Cardiac muscle cell (in vitro differentiated cells and primary cell): ENCODE data around the gene ACACB. TPM values are rescaled to one million over a fixed set of nuclear protein-coding genes. Genes with fewer than 3 reads are reported as not detected.
"Not testable (repeated sequence)": the region's sequence is repeated elsewhere in the genome, so short reads cannot be mapped to it uniquely, and the experiment has no call there.

Source experiments
- DNase-seq, 2 donors: peaks; one replicate each; pipeline versions ENCODE4 v3.0.0 to v3.0.0-alpha.2; 2010 to 2017; ENCODE audit warnings: low read depth in 1 of 2, low spot score in 1 of 2
- H3K27ac ChIP-seq: fragments of 200-600 bp; sonication (generic); 2 replicates; pipeline ENCODE4 v1.5.1; 2016
- H3K27me3 ChIP-seq: fragments of 200-600 bp; sonication (generic); 2 replicates; pipeline ENCODE4 v1.6.0; 2016; ENCODE audit warnings: control low read depth
- H3K36me3 ChIP-seq: fragments of 200-600 bp; sonication (generic); 2 replicates; pipeline ENCODE4 v1.5.1; 2016; ENCODE audit warnings: control low read depth
- H3K4me1 ChIP-seq: fragments of 200-600 bp; sonication (generic); 2 replicates; pipeline ENCODE4 v1.8.1; 2017; ENCODE audit warnings: low read depth, mild to moderate bottlenecking, mixed run types
- H3K4me3 ChIP-seq: fragments of 200-600 bp; sonication (generic); 2 replicates; pipeline ENCODE4 v1.5.1; 2016; ENCODE audit warnings: mild to moderate bottlenecking
- H3K9me3 ChIP-seq: fragments of 200-600 bp; sonication (generic); 2 replicates; pipeline ENCODE4 v1.5.1; 2017; ENCODE audit warnings: low read depth, mild to moderate bottlenecking, control low read depth
- polyA plus RNA-seq: library from polyadenylated mRNA; unstranded; fragments of >200 nt; fragmentation: Nextera tagmentation; extraction: Ambion mirVana; gene quantifications from 2 replicates; pipeline ENCODE4 v1.2.1, GENCODE V29; 2016
- total RNA-seq: library from RNA; depleted of rRNA; stranded (reverse); fragments of >200 nt; gene quantifications from 2 replicates; pipeline ENCODE4 v1.2.3, GENCODE V29; 2016
- TF ChIP-seq, protein P1 (sequence below): IDR thresholded peaks from 2 replicates; pipeline ENCODE4 v1.5.1; 2012; ENCODE audit warnings: low read depth, mild to moderate bottlenecking, low read length

Gene ACACB
- total and polyA plus RNA-seq, 2 experiments from 2014 or later: 28.9 to 78.0 TPM

DNA sequence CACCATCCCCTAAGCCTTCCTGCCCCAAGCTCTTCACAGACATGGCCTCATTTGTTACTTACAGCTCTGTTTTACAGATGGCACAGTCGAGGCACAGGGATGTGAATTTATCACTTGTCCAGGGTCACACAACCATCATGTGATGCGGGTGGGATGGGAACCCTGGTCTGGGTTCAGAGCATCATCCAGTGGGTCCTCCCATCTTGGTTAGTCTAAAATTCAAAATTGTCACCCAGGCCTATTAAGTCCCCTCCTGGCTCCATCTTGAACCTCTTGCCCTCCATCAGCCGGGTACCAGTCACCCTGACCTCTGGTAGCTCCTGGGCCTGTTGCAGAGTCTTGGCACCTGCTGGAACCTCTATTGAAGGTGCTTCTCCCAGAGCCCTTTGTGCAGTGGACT, 52.9 kb downstream of the ACACB start:
- no peak overlapping the region for H3K4me3 ChIP-seq
- H3K27me3 ChIP-seq: no peaks in the 10 kb centered on the region
- TF ChIP-seq, protein P1, sequence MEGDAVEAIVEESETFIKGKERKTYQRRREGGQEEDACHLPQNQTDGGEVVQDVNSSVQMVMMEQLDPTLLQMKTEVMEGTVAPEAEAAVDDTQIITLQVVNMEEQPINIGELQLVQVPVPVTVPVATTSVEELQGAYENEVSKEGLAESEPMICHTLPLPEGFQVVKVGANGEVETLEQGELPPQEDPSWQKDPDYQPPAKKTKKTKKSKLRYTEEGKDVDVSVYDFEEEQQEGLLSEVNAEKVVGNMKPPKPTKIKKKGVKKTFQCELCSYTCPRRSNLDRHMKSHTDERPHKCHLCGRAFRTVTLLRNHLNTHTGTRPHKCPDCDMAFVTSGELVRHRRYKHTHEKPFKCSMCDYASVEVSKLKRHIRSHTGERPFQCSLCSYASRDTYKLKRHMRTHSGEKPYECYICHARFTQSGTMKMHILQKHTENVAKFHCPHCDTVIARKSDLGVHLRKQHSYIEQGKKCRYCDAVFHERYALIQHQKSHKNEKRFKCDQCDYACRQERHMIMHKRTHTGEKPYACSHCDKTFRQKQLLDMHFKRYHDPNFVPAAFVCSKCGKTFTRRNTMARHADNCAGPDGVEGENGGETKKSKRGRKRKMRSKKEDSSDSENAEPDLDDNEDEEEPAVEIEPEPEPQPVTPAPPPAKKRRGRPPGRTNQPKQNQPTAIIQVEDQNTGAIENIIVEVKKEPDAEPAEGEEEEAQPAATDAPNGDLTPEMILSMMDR: no peak
- no peak overlapping the region for H3K27ac ChIP-seq
- no peaks in the 10 kb centered on the region for H3K9me3 ChIP-seq
- no peaks in the 10 kb centered on the region for H3K4me1 ChIP-seq
- H3K36me3 ChIP-seq: peaks cover 52% of the 10 kb centered on the region
- DNase-seq: no peak

DNA sequence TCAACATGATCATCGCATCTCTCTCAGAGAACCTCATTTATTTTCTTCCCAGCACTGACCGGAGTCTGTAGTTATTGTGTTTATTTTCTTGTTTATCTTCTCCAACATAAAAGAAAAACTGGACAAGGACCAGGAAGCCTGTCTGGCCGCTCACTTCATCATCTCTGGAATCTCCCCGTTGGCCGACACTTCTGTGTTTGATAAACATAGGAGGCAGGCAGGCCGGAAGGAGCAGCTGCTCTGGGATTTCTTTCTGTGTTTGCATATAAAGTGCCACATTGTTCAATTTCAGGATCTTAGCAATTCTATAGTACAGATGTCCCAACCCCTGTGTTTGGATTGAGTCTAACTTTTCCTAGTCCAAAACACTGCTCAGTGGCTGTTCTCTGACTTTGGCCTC, 53.3 kb downstream of the ACACB start:
- Histone ChIP-seq H3K27me3 (no peaks in the 10 kb centered on the region), H3K4me1 (no peaks in the 10 kb centered on the region), H3K27ac (no peak overlapping the region), H3K36me3 (peaks cover 54% of the 10 kb centered on the region), H3K4me3 (no peak overlapping the region), H3K9me3 (no peaks in the 10 kb centered on the region)
- TF ChIP-seq, protein P1: no peak
- DNase-seq: no peak

DNA sequence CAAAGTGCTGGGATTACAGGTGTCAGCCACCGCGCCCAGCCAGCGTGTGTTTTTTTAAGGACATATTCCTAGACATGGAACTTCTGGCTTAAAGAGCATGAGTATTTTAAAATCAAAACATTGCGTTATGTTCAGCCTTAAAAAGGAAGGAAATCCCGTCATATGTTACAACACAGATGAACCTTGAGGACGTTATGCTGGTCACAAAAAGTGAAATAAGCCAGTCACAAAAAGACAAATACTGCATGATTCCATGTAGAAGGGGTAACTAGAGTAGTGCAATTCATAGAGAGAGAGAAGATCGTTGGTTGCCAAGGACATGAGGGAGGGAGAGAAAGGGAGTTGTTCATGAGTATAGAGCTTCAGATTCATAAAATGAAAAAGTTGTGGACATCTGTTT, 53.9 kb downstream of the ACACB start:
- Histone ChIP-seq H3K27ac (no peak overlapping the region), H3K4me3 (no peak overlapping the region), H3K4me1 (no peaks in the 10 kb centered on the region), H3K27me3 (no peaks in the 10 kb centered on the region), H3K36me3 (peaks cover 59% of the 10 kb centered on the region), H3K9me3 (no peaks in the 10 kb centered on the region)
- DNase-seq: no peak
- TF ChIP-seq, protein P1: no peak

DNA sequence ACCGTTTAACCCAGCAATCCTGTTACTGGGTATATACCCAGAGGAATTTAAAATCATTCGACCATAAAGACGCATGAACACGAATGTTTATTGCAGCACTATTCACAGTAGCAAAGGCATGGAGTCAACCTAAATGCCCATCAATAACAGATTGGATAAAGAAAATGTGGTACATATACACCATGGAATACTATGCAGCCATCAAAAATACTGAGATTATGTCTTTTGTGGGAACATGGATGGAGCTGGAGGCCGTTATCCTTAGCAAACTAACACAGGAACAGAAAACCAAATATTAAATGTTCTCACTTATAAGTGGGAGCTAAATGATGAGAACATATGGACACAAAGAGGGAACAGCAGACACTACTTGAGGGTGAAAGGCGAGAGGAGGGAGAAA, 56.4 kb downstream of the ACACB start:
- H3K9me3 ChIP-seq, H3K27me3 ChIP-seq, H3K4me1 ChIP-seq, DNase-seq, H3K27ac ChIP-seq, H3K4me3 ChIP-seq: not testable (repeated sequence)
- H3K36me3 ChIP-seq: peaks cover 62% of the 10 kb centered on the region

DNA sequence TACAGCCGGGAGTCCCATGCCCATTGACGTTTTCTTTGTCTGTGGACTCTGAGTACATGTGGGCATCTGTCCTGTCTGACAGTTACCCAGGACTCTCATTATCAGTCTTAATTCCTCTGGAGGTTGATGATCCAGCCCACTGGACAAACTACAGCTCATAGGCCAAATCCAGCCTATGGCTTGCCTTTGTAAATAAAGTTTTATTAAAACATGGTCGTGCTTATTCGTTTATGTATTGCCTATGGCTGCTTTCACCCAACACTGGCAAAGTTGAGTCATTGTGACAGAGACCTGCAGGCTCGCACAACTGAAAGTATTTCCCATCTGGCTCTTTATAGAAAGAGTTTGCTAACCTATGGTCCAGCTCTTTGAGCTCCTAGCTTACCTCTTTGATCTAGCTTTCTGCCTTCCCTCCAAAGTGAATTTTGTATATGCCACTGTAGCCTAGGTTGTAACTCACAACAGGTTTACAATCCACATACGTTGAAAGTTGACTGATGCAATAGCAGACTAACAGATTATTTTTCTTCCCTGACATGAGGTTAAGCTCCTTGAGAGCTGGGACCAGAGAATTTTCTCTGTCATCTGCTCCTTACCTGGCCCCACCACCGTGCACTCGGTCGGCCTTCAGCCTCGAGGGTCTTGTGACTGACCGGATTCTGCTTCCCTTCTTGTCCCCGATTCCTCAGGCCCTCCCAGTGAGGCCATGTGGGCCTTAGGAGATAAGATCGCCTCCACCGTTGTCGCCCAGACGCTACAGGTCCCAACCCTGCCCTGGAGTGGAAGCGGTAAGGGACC, 57.3 kb downstream of the ACACB start:
- Histone ChIP-seq H3K36me3 (peaks cover 63% of the 10 kb centered on the region), H3K9me3 (no peaks in the 10 kb centered on the region), H3K4me1 (no peaks in the 10 kb centered on the region), H3K27me3 (no peaks in the 10 kb centered on the region), H3K4me3 (no peak overlapping the region), H3K27ac (no peak overlapping the region)
- DNase-seq: no peak
- TF ChIP-seq, protein P1: no peak

DNA sequence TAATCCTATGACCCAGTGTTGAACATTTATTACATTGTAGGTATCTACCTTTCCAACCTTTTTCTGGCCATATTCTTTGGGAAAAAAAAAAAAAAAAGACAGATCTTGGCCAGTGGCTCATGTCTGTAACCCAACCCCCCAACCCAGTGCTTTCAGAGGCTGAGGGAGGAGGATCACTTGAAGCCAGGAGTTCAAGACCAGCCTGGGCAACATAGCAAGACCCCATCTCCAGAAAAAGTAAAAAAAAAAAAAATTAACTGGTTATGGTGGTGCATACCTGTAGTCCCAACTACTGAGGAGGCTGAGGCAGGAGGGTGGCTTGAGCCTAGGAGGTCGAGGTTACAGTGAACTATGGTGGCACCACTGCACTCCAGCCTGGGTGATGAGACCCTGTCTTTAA, 58.1 kb downstream of the ACACB start:
- TF ChIP-seq, protein P1: no peak

More for the DNA sequence above, 58.1 kb downstream of the ACACB start:
- Histone ChIP-seq H3K9me3 (no peaks in the 10 kb centered on the region), H3K27me3 (no peaks in the 10 kb centered on the region), H3K27ac (no peak overlapping the region), H3K4me3 (no peak overlapping the region), H3K36me3 (peaks cover 67% of the 10 kb centered on the region), H3K4me1 (no peaks in the 10 kb centered on the region)
- no peak for DNase-seq
